Measurements from ENCODE around the gene CNOT1. TPM values are rescaled to one million over a fixed set of nuclear protein-coding genes. Genes with fewer than 3 reads are reported as not detected.
"Not testable (repeated sequence)": the region's sequence is repeated elsewhere in the genome, so short reads cannot be mapped to it uniquely, and the experiment has no call there.

The CNOT1 gene
- total RNA-seq, 1 donor from 2014 or later, result 266 TPM

- no peak overlapping the region for H3K4me3 Mint-ChIP-seq
- intact Hi-C loops (cut with micrococcal nuclease), result loop anchor here (10.0 kb wide), 1 partner anchor 80 kb away; no protein-coding TSS in a partner anchor
- ATAC-seq (ENCODE audit: low read depth) (no peak), DNase-seq (no peak)
- POLR2A ChIA-PET, result no interaction called here
- no peaks in the 10 kb centered on the region for H3K4me1 Mint-ChIP-seq
- H3K27ac Mint-ChIP-seq, result no peak overlapping the region
- no peak for TF ChIP-seq CTCF (IDR thresholded peaks at IDR 0.05)
- H3K9me3 Mint-ChIP-seq, result no peaks in the 10 kb centered on the region
- CTCF ChIA-PET, result no interaction called here
- peaks cover 18% of the 10 kb centered on the region for H3K36me3 Mint-ChIP-seq (ENCODE audit: low read depth)
- H3K27me3 Mint-ChIP-seq, result no peaks in the 10 kb centered on the region
These were observed 35.6 kb upstream of the CNOT1 start for GRCh38 chr16:58665200-58665599.

- intact Hi-C loops (cut with micrococcal nuclease), result loop anchor here (1.0 to 10.0 kb wide), 3 partner anchors 77 to 325 kb away; no protein-coding TSS in a partner anchor
- H3K4me3 Mint-ChIP-seq, result no peak overlapping the region
- no peak for DNase-seq
- CTCF ChIA-PET, result interaction anchor here (1.0 to 1.9 kb wide), 6 partner anchors 10 to 325 kb away, joined by 3 to 11 read pairs (median 6); no protein-coding TSS in a partner anchor
- no peaks in the 10 kb centered on the region for H3K4me1 Mint-ChIP-seq
- H3K27me3 Mint-ChIP-seq, result no peaks in the 10 kb centered on the region
- TF ChIP-seq CTCF (IDR thresholded peaks at IDR 0.05), result no peak
- no peak overlapping the region for H3K27ac Mint-ChIP-seq
- H3K9me3 Mint-ChIP-seq, result no peaks in the 10 kb centered on the region
- peak; percentile 88 for ATAC-seq (ENCODE audit: low read depth)
- peaks cover 1% of the 10 kb centered on the region for H3K36me3 Mint-ChIP-seq (ENCODE audit: low read depth)
- POLR2A ChIA-PET, result interaction anchor here (0.7 kb wide), 3 partner anchors 22 to 484 kb away, joined by 3 to 6 read pairs (median 3); no protein-coding TSS in a partner anchor
These were observed 31.7 kb upstream of the CNOT1 start for GRCh38 chr16:58661199-58661830.

- H3K27me3 Mint-ChIP-seq; H3K9me3 Mint-ChIP-seq; DNase-seq; H3K4me1 Mint-ChIP-seq; POLR2A ChIA-PET; H3K27ac Mint-ChIP-seq; ATAC-seq (ENCODE audit: low read depth); H3K36me3 Mint-ChIP-seq (ENCODE audit: low read depth); H3K4me3 Mint-ChIP-seq: not testable (repeated sequence)
- CTCF ChIA-PET, result interaction anchor here (1.9 kb wide), 1 partner anchor 146 kb away, joined by 11 read pairs; no protein-coding TSS in a partner anchor
- intact Hi-C loops (cut with micrococcal nuclease), result loop anchor here (10.0 kb wide), 1 partner anchor 75 kb away; no protein-coding TSS in a partner anchor
These were observed 30.3 kb upstream of the CNOT1 start for GRCh38 chr16:58659911-58660310.

GRCh38 chr16:58658796-58659211, 29.2 kb upstream of the CNOT1 start:
- intact Hi-C loops (cut with micrococcal nuclease), result no loop called here
- H3K27me3 Mint-ChIP-seq, result peaks cover 4% of the 10 kb centered on the region
- no peak overlapping the region for H3K27ac Mint-ChIP-seq
- POLR2A ChIA-PET, result no interaction called here
- ATAC-seq (ENCODE audit: low read depth), result no peak
- no peak for TF ChIP-seq CTCF (IDR thresholded peaks at IDR 0.05)
- CTCF ChIA-PET, result interaction anchor here (0.9 to 1.3 kb wide), 2 partner anchors 147 to 150 kb away, joined by 3 read pairs; no protein-coding TSS in a partner anchor
- no peaks in the 10 kb centered on the region for H3K4me1 Mint-ChIP-seq
- H3K9me3 Mint-ChIP-seq, result no peaks in the 10 kb centered on the region
- no peak overlapping the region for H3K4me3 Mint-ChIP-seq
- no peak for DNase-seq
- no peaks in the 10 kb centered on the region for H3K36me3 Mint-ChIP-seq (ENCODE audit: low read depth)

- no peak for TF ChIP-seq CTCF (IDR thresholded peaks at IDR 0.05)
- intact Hi-C loops (cut with micrococcal nuclease), result no loop called here
- ATAC-seq (ENCODE audit: low read depth) (no peak), DNase-seq (no peak)
- no peaks in the 10 kb centered on the region for H3K4me1 Mint-ChIP-seq
- no peaks in the 10 kb centered on the region for H3K36me3 Mint-ChIP-seq (ENCODE audit: low read depth)
- H3K27ac Mint-ChIP-seq, result no peak overlapping the region
- POLR2A ChIA-PET, result no interaction called here
- H3K9me3 Mint-ChIP-seq, result no peaks in the 10 kb centered on the region
- H3K27me3 Mint-ChIP-seq, result peaks cover 4% of the 10 kb centered on the region
- CTCF ChIA-PET, result interaction anchor here (1.4 kb wide), 1 partner anchor 145 kb away, joined by 4 read pairs; no protein-coding TSS in a partner anchor
- no peak overlapping the region for H3K4me3 Mint-ChIP-seq
These were observed 27.3 kb upstream of the CNOT1 start for GRCh38 chr16:58656899-58657298.
